ENCODE results near the gene NFIL3.

GRCh38 chr9:91415290-91415689 lies 8.3 kb downstream of the NFIL3 start:
- TF ChIP-seq CTCF (conservative IDR thresholded peaks at IDR 0.05; ENCODE audit: low read length) (no peak), EZH2phosphoT487 (IDR thresholded peaks at IDR 0.05; ENCODE audit: borderline replicate concordance, low read depth, low read length) (no peak)
